ENCODE measurements around the gene CD52.
"Not testable (repeated sequence)": the region's sequence is repeated elsewhere in the genome, so short reads cannot be mapped to it uniquely, and the experiment has no call there.

CD52 gene

GRCh38 chr1:26284597-26285347 is 33.0 kb upstream of the CD52 start:
- DNase-seq (ENCODE audit: low read depth in 2 of 2): peak; percentile 92 to 94

- DNase-seq (ENCODE audit: low read depth in 2 of 2): no peak
These were observed 32.2 kb upstream of the CD52 start for GRCh38 chr1:26285366-26286063.

GRCh38 chr1:26286064-26286416 is 31.7 kb upstream of the CD52 start:
- DNase-seq (ENCODE audit: low read depth in 2 of 2): no peak

- DNase-seq (ENCODE audit: low read depth in 2 of 2): peak in 1 of 2 experiments; percentile 62
These were observed 30.6 kb upstream of the CD52 start for GRCh38 chr1:26287033-26287711.

GRCh38 chr1:26287811-26288210 is 29.9 kb upstream of the CD52 start:
- no peak for DNase-seq (ENCODE audit: low read depth in 2 of 2)

- DNase-seq (ENCODE audit: low read depth in 2 of 2): peak; percentile 51 to 64
These were observed 29.3 kb upstream of the CD52 start for GRCh38 chr1:26288311-26288941.

- no peak for DNase-seq (ENCODE audit: low read depth in 2 of 2)
These were observed 28.3 kb upstream of the CD52 start for GRCh38 chr1:26289158-26290059.

GRCh38 chr1:26290122-26290881 is 27.5 kb upstream of the CD52 start:
- no peak for DNase-seq (ENCODE audit: low read depth in 2 of 2)

GRCh38 chr1:26290882-26291261 is 26.9 kb upstream of the CD52 start:
- DNase-seq (ENCODE audit: low read depth in 2 of 2): no peak

- DNase-seq (ENCODE audit: low read depth in 2 of 2): no peak
These were observed 26.3 kb upstream of the CD52 start for GRCh38 chr1:26291433-26291832.

GRCh38 chr1:26291939-26292338 is 25.8 kb upstream of the CD52 start:
- no peak for DNase-seq (ENCODE audit: low read depth in 2 of 2)

- DNase-seq (ENCODE audit: low read depth in 2 of 2): not testable (repeated sequence)
These were observed 25.0 kb upstream of the CD52 start for GRCh38 chr1:26292735-26293134.

GRCh38 chr1:26293911-26294463 is 23.8 kb upstream of the CD52 start:
- DNase-seq (ENCODE audit: low read depth in 2 of 2): no peak

- no peak for DNase-seq (ENCODE audit: low read depth in 2 of 2)
These were observed 22.3 kb upstream of the CD52 start for GRCh38 chr1:26295194-26296138.

GRCh38 chr1:26296340-26297056 is 21.3 kb upstream of the CD52 start:
- DNase-seq (ENCODE audit: low read depth in 2 of 2): no peak

GRCh38 chr1:26297057-26297790 is 20.5 kb upstream of the CD52 start:
- no peak for DNase-seq (ENCODE audit: low read depth in 2 of 2)

GRCh38 chr1:26297791-26298124 is 20.0 kb upstream of the CD52 start:
- DNase-seq (ENCODE audit: low read depth in 2 of 2): no peak

Measured in stimulated activated CD4-positive, alpha-beta T cell treated with anti-CD3 and anti-CD28 coated beads, Interleukin-12 subunit alpha, Interleukin-12 subunit beta, amount 100 ng/mL, for 24 hours (primary cell).